NCI-H1417 (cell line): Measurements from ENCODE around the gene SEC14L1.
A peak's percentile ranks its signal among the peaks of the same experiment; 100 is the strongest.

Experiments used
- DNase-seq, 3 experiments: peaks; one replicate each; lab custom pipeline; 2025; lab: John Stamatoyannopoulos, UW

SEC14L1 gene

DNA sequence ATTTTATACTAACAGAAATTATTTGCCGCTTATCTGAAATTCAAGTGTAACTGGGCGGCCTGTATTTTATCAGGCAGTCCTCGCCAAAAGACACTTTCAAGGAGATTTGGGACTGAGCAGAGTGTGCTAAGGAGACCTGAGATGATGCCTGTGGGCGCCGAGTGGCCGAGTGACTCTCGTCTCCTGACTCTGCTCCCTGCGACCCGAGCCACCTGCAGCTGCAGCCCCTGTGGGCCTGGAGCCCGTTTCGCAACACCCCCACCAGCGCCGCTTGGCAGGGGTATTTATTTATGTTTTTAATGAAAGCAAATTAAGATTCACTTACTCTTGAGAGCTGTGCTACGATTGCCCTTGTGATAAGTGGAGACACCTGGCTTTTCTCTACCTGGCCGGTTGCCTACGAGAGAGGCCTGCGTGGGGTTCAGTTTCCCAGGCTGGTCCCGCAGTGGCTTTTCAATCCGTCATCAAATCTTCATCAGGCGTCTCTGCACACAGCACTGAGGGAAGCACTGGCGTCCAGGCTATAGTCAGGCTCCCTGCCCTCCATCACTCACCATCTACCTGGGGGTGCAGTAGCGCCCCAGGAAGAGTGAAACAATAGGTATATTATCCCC lies 124.0 kb downstream of the SEC14L1 start:
- DNase-seq = peak; percentile 83 to 95 (median 84)

DNA sequence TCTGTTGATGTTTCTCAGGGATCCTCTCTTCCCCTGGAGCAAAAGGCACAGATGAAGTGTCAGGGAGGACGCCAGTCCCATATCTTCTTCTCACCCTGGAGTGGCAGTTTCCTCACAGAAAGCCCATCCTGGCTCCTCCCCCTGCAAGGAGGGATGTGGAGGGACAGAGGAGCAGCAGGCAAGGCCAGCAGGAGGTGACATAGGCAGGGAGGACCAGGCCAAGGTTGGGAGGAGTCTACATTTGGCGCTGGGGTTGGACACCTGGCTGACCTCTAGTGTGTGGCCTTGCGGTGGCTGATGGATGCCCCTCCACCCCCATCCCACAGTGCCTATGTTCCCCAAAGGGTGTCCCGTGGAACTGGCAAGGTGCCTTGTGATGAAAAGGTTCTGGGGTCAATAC lies 125.4 kb downstream of the SEC14L1 start:
- DNase-seq = no peak
